Peyer's patch (tissue), 4 donors: ENCODE data around the gene LINGO1. TPM values are rescaled to one million over a fixed set of nuclear protein-coding genes. Genes with fewer than 3 reads are reported as not detected.

Experiments used
- DNase-seq, 3 donors: peaks; one replicate each; pipeline ENCODE4 v3.0.0-alpha.2; 2017 to 2019
- H3K27ac ChIP-seq, 4 donors: fragments of 200-600 bp; sonication (generic); one replicate each; pipeline ENCODE4 v1.5.1; 2016 to 2019
- H3K27me3 ChIP-seq, 2 donors: fragments of 200-600 bp; sonication (generic); one replicate each; pipeline ENCODE4 v1.5.1; 2019
- H3K36me3 ChIP-seq, 3 donors: fragments of 200-600 bp; sonication (generic); one replicate each; pipeline ENCODE4 v1.5.1; 2016 to 2019
- H3K4me1 ChIP-seq, 4 donors: fragments of 200-600 bp; sonication (generic); one replicate each; pipeline ENCODE4 v1.5.1; 2016 to 2019
- H3K4me3 ChIP-seq, 4 donors: fragments of 200-600 bp; sonication (generic); 1 replicate in 3 of 4; 2 replicates in 1 of 4; pipeline ENCODE4 v1.5.1; 2016 to 2019; ENCODE audit warnings: mild to moderate bottlenecking in 1 of 4
- H3K9me3 ChIP-seq, 4 donors: fragments of 200-600 bp; sonication (generic); one replicate each; pipeline ENCODE4 v1.5.1; 2016 to 2019; ENCODE audit warnings: mild to moderate bottlenecking in 1 of 4
- CTCF ChIP-seq, 6 experiments: fragments of 450-650 bp in 4 of 6; fragments of 200-600 bp in 2 of 6; sonication (generic) in 1 of 6; IDR thresholded peaks; one replicate each; pipeline ENCODE4 v1.5.1; 2017 to 2019; ENCODE audit warnings: antibody characterized with exemption in 6 of 6, mild to moderate bottlenecking in 3 of 6, moderate library complexity in 1 of 6
- POLR2A ChIP-seq, 2 donors: fragments of 450-650 bp; IDR thresholded peaks; one replicate each; pipeline ENCODE4 v1.5.1; 2017; ENCODE audit warnings: antibody characterized with exemption in 2 of 2, mild to moderate bottlenecking in 2 of 2, moderate library complexity in 2 of 2
- total RNA-seq, 4 donors: library from RNA; depleted of rRNA; stranded (reverse); fragments of >200 nt; gene quantifications; one replicate each; pipeline ENCODE4 v1.1.0, GENCODE V29; 2016

The LINGO1 gene
- total RNA-seq, 4 donors from 2014 or later, result 3.0 TPM; not detected in 3

DNA sequence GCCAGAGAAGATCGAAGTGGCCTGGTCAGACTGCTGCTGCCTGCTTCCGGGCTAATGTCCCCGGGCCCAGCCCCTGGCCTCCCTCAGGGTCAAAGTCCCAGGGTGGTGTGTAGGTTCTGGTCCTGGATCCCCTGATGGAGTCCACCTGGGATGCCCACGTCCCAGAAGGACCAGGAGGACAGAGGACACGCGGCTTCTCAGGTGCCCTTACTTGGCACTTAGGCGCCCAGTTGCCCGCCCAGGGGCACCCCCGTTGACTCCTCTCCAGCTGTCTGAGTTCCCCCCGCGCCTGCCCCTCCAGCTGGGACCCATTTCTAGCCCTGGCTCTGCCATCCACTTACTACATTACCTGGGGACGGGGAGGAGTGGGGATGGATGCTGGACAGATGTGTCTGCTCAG is 44.6 kb downstream of the LINGO1 start:
- H3K4me3 ChIP-seq, result no peak overlapping the region
- TF ChIP-seq CTCF (IDR thresholded peaks at IDR 0.05) (no peak), POLR2A (IDR thresholded peaks at IDR 0.05) (no peak)
- no peak for DNase-seq
- no peaks in the 10 kb centered on the region for H3K9me3 ChIP-seq
- no peaks in the 10 kb centered on the region for H3K4me1 ChIP-seq
- no peak overlapping the region for H3K27ac ChIP-seq
- no peaks in the 10 kb centered on the region for H3K36me3 ChIP-seq
- no peaks in the 10 kb centered on the region for H3K27me3 ChIP-seq

- Histone ChIP-seq H3K4me1 (no peaks in the 10 kb centered on the region), H3K4me3 (no peak overlapping the region), H3K27me3 (no peaks in the 10 kb centered on the region), H3K9me3 (no peaks in the 10 kb centered on the region), H3K27ac (no peak overlapping the region), H3K36me3 (no peaks in the 10 kb centered on the region)
- no peak for DNase-seq
- TF ChIP-seq POLR2A (IDR thresholded peaks at IDR 0.05), result no peak
- TF ChIP-seq CTCF (IDR thresholded peaks at IDR 0.05), result no peak
These were observed 48.0 kb downstream of the LINGO1 start for GRCh38 chr15:77584691-77585090.

- no peak for DNase-seq
- Histone ChIP-seq H3K27me3 (no peaks in the 10 kb centered on the region), H3K4me3 (no peak overlapping the region), H3K4me1 (no peaks in the 10 kb centered on the region), H3K36me3 (no peaks in the 10 kb centered on the region), H3K27ac (no peak overlapping the region), H3K9me3 (no peaks in the 10 kb centered on the region)
- TF ChIP-seq POLR2A (IDR thresholded peaks at IDR 0.05), result no peak
- no peak for TF ChIP-seq CTCF (IDR thresholded peaks at IDR 0.05)
These were observed 48.5 kb downstream of the LINGO1 start for GRCh38 chr15:77584201-77584600.

DNA sequence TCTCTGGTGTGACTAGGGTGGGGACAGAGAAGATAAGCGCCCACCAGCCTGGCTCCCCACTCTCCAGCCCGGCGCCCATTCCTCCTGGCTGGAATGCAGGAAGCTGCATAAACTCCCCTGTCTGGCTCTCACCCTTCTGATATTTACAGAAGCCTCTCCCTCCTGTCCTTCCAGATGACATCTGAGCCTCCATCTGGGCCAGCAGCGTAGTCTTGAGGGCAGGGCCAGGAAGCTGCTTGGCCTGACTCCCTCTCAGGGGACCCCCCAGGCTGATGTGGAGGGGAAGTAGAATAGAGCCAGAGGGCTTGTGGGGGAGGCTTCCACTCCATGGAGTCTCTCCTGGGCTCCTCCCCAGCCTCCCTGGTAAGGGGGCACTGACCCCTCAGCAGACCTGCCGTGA is 49.9 kb downstream of the LINGO1 start:
- H3K36me3 ChIP-seq, result no peaks in the 10 kb centered on the region

DNA sequence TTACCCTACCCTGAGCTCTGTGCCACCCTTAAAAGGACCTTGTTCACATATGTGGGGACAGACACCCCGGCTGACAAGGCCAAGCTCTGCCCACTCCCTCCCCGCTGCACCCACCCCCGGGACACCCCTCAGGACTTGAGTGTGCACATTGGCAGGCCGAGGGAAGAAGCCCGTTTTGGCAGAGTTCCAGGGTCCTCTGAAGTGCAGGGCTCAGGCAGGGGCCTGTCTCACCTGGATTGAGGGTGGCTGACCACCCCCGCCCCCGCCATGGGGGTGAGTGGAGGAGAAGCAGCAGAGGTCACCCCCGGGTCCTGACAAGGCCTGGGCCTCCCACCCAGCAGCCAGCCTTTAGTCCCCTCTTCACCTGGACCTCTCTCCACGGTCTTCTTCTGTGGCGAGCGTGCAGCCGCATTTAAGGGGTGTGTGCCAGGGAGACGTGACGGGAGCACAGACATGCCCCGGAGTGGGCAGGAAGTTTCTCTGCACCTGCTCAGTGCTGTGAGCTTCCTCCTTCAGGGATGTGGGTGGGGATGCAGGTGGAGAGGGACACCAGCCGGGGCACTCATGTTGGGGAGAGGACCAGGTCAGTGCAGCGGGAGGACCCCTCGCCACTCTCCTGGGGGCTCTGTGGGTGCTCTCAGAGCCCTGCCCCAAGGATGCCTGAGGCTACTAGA is 50.7 kb downstream of the LINGO1 start:
- no peaks in the 10 kb centered on the region for H3K36me3 ChIP-seq
- no peaks in the 10 kb centered on the region for H3K9me3 ChIP-seq
- H3K4me1 ChIP-seq, result no peaks in the 10 kb centered on the region
- no peak for DNase-seq
- H3K27ac ChIP-seq, result no peak overlapping the region
- H3K4me3 ChIP-seq, result no peak overlapping the region
- no peaks in the 10 kb centered on the region for H3K27me3 ChIP-seq
- TF ChIP-seq POLR2A (IDR thresholded peaks at IDR 0.05), result no peak
- TF ChIP-seq CTCF (IDR thresholded peaks at IDR 0.05), result no peak

More for the DNA sequence above, 49.9 kb downstream of the LINGO1 start:
- no peak overlapping the region for H3K27ac ChIP-seq
- no peak overlapping the region for H3K4me3 ChIP-seq
- no peak for DNase-seq
- TF ChIP-seq CTCF (IDR thresholded peaks at IDR 0.05) (no peak), POLR2A (IDR thresholded peaks at IDR 0.05) (no peak)
- no peaks in the 10 kb centered on the region for H3K4me1 ChIP-seq
- no peaks in the 10 kb centered on the region for H3K9me3 ChIP-seq
- H3K27me3 ChIP-seq, result no peaks in the 10 kb centered on the region
